ENCODE results near the gene DCPS.
"Not testable (repeated sequence)": the region's sequence is repeated elsewhere in the genome, so short reads cannot be mapped to it uniquely, and the experiment has no call there.

Gene DCPS

GRCh38 chr11:126305699-126306098 is 1.8 kb downstream of the DCPS start:
- Histone ChIP-seq H3K36me3 (peaks cover 28% of the 10 kb centered on the region), H3K4me3 (ENCODE audit: low read depth, low read length) (no peak overlapping the region)
- no peak for DNase-seq

GRCh38 chr11:126307706-126308105 is 3.8 kb downstream of the DCPS start:
- DNase-seq: peak; percentile 53
- H3K27me3 ChIP-seq (ENCODE audit: insufficient read depth, low read depth, severe bottlenecking): no peaks in the 10 kb centered on the region

More at GRCh38 chr11:126305699-126306098, 1.8 kb downstream of the DCPS start:
- H3K27me3 ChIP-seq (ENCODE audit: insufficient read depth, low read depth, severe bottlenecking): no peaks in the 10 kb centered on the region
- no peak overlapping the region for H3K27ac ChIP-seq
- H3K9me3 ChIP-seq (ENCODE audit: severe bottlenecking): no peaks in the 10 kb centered on the region
- TF ChIP-seq CTCF (IDR thresholded peaks at IDR 0.05; ENCODE audit: low read depth, low read length): no peak

GRCh38 chr11:126308271-126308671 is 4.4 kb downstream of the DCPS start:
- no peaks in the 10 kb centered on the region for H3K9me3 ChIP-seq (ENCODE audit: severe bottlenecking)
- no peak for TF ChIP-seq CTCF (IDR thresholded peaks at IDR 0.05; ENCODE audit: low read depth, low read length)
- no peak overlapping the region for H3K4me3 ChIP-seq (ENCODE audit: low read depth, low read length)
- no peaks in the 10 kb centered on the region for H3K27me3 ChIP-seq (ENCODE audit: insufficient read depth, low read depth, severe bottlenecking)
- H3K27ac ChIP-seq: no peak overlapping the region
- peaks cover 29% of the 10 kb centered on the region for H3K36me3 ChIP-seq
- DNase-seq: no peak

More at GRCh38 chr11:126307706-126308105, 3.8 kb downstream of the DCPS start:
- Histone ChIP-seq H3K36me3 (peaks cover 31% of the 10 kb centered on the region), H3K9me3 (ENCODE audit: severe bottlenecking) (no peaks in the 10 kb centered on the region), H3K4me3 (ENCODE audit: low read depth, low read length) (no peak overlapping the region), H3K27ac (no peak overlapping the region)
- TF ChIP-seq CTCF (IDR thresholded peaks at IDR 0.05; ENCODE audit: low read depth, low read length): peak; percentile 49

- not testable (repeated sequence) for H3K9me3 ChIP-seq (ENCODE audit: severe bottlenecking)
Measured at GRCh38 chr11:126308771-126309170, 4.9 kb downstream of the DCPS start.

GRCh38 chr11:126310200-126310991 is 6.5 kb downstream of the DCPS start:
- H3K36me3 ChIP-seq: peaks cover 29% of the 10 kb centered on the region
- no peaks in the 10 kb centered on the region for H3K9me3 ChIP-seq (ENCODE audit: severe bottlenecking)
- peak; percentile 93 for TF ChIP-seq CTCF (IDR thresholded peaks at IDR 0.05; ENCODE audit: low read depth, low read length)
- H3K27ac ChIP-seq: no peak overlapping the region
- peak; percentile 81 for DNase-seq
- H3K4me3 ChIP-seq (ENCODE audit: low read depth, low read length): no peak overlapping the region
- no peaks in the 10 kb centered on the region for H3K27me3 ChIP-seq (ENCODE audit: insufficient read depth, low read depth, severe bottlenecking)

More at GRCh38 chr11:126308771-126309170, 4.9 kb downstream of the DCPS start:
- H3K36me3 ChIP-seq: peaks cover 27% of the 10 kb centered on the region
- H3K27me3 ChIP-seq (ENCODE audit: insufficient read depth, low read depth, severe bottlenecking); DNase-seq; H3K4me3 ChIP-seq (ENCODE audit: low read depth, low read length); H3K27ac ChIP-seq: not testable (repeated sequence)

GRCh38 chr11:126310992-126311310 is 7.1 kb downstream of the DCPS start:
- no peaks in the 10 kb centered on the region for H3K27me3 ChIP-seq (ENCODE audit: insufficient read depth, low read depth, severe bottlenecking)
- peaks cover 29% of the 10 kb centered on the region for H3K36me3 ChIP-seq
- H3K4me3 ChIP-seq (ENCODE audit: low read depth, low read length): no peak overlapping the region
- H3K27ac ChIP-seq: no peak overlapping the region
- no peak for TF ChIP-seq CTCF (IDR thresholded peaks at IDR 0.05; ENCODE audit: low read depth, low read length)
- H3K9me3 ChIP-seq (ENCODE audit: severe bottlenecking): no peaks in the 10 kb centered on the region
- no peak for DNase-seq

All from WERI-Rb-1 (cell line).